Loucy (cell line): Measurements from ENCODE around the gene ERVK3-1.

Experiments
- H2AFZ ChIP-seq: fragments of 200-600 bp; sonication (generic); 2 replicates; pipeline ENCODE4 v1.6.0; 2016; ENCODE audit warnings: antibody characterized with exemption, mild to moderate bottlenecking, low read length, moderate library complexity
- H3F3A ChIP-seq: fragments of 200-600 bp; 2 replicates; pipeline ENCODE4 v1.6.0; 2016; ENCODE audit warnings: antibody characterized with exemption, low read depth, mild to moderate bottlenecking
- H3K27me3 ChIP-seq: fragments of 200-600 bp; sonication (generic); 2 replicates; pipeline ENCODE4 v1.6.1; 2014; ENCODE audit warnings: low read length, mild to moderate bottlenecking; ENCODE audit not compliant: insufficient read depth, poor library complexity, severe bottlenecking
- H3K36me3 ChIP-seq: fragments of 200-600 bp; sonication (generic); 2 replicates; pipeline ENCODE4 v1.6.1; 2016; ENCODE audit warnings: low read length; ENCODE audit not compliant: insufficient read depth
- H3K4me1 ChIP-seq: fragments of 200-600 bp; sonication (generic); 2 replicates; pipeline ENCODE4 v1.5.1; 2014; ENCODE audit warnings: low read length, mild to moderate bottlenecking; ENCODE audit not compliant: insufficient read depth, poor library complexity, severe bottlenecking
- H3K4me2 ChIP-seq: fragments of 200-600 bp; sonication (generic); 2 replicates; pipeline ENCODE4 v1.6.0; 2014; ENCODE audit warnings: antibody characterized with exemption, low read length, low read depth, mild to moderate bottlenecking; ENCODE audit not compliant: poor library complexity, severe bottlenecking
- H3K4me3 ChIP-seq: fragments of 200-600 bp; sonication (generic); 2 replicates; pipeline ENCODE4 v1.5.1; 2014; ENCODE audit warnings: low read length, mild to moderate bottlenecking, mixed read lengths; ENCODE audit not compliant: poor library complexity, severe bottlenecking
- H3K79me2 ChIP-seq: fragments of 200-600 bp; sonication (generic); 2 replicates; pipeline ENCODE4 v1.6.1; 2014; ENCODE audit warnings: low read length; ENCODE audit not compliant: insufficient read depth
- H3K9ac ChIP-seq: fragments of 200-600 bp; sonication (generic); 2 replicates; pipeline ENCODE4 v1.6.0; 2014; ENCODE audit warnings: mild to moderate bottlenecking, low read depth, low read length, moderate library complexity; ENCODE audit not compliant: poor library complexity, severe bottlenecking
- H3K9me2 ChIP-seq: fragments of 200-600 bp; sonication (generic); replicated peaks from 2 replicates; pipeline ENCODE4 v1.6.1; 2016; ENCODE audit warnings: low read depth, low read length, mixed read lengths
- H3K9me3 ChIP-seq: fragments of 200-600 bp; sonication (generic); 2 replicates; pipeline ENCODE4 v1.6.1; 2014; ENCODE audit warnings: mild to moderate bottlenecking, antibody characterized with exemption, low read length, low read depth; ENCODE audit not compliant: insufficient read depth
- H4K20me1 ChIP-seq: fragments of 200-600 bp; sonication (generic); 2 replicates; pipeline ENCODE4 v1.6.0; 2014; ENCODE audit warnings: antibody characterized with exemption, low read length, mild to moderate bottlenecking; ENCODE audit not compliant: insufficient read depth, poor library complexity, severe bottlenecking
- CTCF ChIP-seq: fragments of 200-600 bp; sonication (generic); conservative IDR thresholded peaks from 2 replicates; pipeline ENCODE4 v1.5.1; 2014; ENCODE audit warnings: mild to moderate bottlenecking, antibody characterized with exemption, low read length
- EZH2phosphoT487 ChIP-seq: fragments of 200-600 bp; IDR thresholded peaks from 2 replicates; pipeline ENCODE4 v1.6.1; 2018; ENCODE audit warnings: antibody characterized with exemption, mild to moderate bottlenecking, moderate library complexity, borderline replicate concordance

ERVK3-1 gene

DNA sequence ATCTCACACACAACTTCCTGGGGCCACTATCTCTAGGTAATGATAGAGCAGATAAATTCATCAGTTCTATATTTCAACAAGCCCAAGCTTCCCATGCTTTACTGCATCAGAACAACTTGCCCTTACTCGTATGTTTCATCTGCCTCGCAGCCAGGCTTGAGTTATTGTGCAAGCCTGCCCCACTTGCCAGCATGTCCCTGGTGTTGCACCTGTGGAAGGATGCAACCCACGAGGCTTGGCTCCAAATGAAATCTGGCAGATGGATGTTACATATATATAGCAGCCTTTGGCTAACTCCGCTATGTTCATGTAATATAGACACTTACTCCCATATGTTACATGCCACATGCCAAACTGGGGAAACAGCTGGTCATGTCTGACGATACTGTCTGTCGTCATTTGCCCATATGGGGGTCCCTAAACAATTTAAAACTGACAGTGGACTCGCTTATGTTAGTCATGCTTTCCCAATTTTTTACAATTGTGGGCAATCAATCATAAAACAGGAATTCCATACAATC is 6.2 kb downstream of the ERVK3-1 start:
- Histone ChIP-seq H3F3A (no peaks in the 10 kb centered on the region), H3K79me2 (peaks cover 41% of the 10 kb centered on the region), H3K4me3 (no peak overlapping the region), H4K20me1 (peaks cover 26% of the 10 kb centered on the region), H3K9ac (no peak overlapping the region), H3K36me3 (peaks cover 54% of the 10 kb centered on the region; the same call in 1 of the 2 replicates), H3K9me3 (no peaks in the 10 kb centered on the region), H3K9me2 (no peaks in the 10 kb centered on the region), H3K27me3 (no peaks in the 10 kb centered on the region), H3K4me2 (no peak overlapping the region), H2AFZ (no peak overlapping the region), H3K4me1 (peaks cover 31% of the 10 kb centered on the region)
- TF ChIP-seq CTCF (no peak), EZH2phosphoT487 (no peak)

DNA sequence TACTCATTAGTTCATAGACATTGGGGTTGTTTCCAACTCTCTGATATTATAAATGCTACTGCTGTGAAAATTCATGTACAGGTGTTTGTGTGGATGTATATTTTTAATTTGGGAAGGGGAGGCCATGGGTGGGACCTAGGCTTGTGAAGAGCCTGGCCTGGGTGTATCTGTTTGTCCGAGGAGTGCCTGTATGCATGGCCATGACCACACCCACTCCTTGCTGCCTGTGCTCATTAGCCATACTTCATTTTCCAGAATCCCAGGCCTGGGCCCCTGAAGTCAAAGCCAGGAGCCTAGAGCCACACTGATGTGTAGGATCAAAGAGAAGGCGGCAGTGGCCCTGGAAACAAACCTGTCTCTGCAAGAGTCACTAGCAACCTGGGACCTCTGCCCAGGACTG is 10.4 kb downstream of the ERVK3-1 start:
- H3K4me2 ChIP-seq = no peak overlapping the region
- H3K36me3 ChIP-seq = peaks cover 42% of the 10 kb centered on the region; the same call in 1 of the 2 replicates
- no peak overlapping the region for H3K9ac ChIP-seq
- H3K79me2 ChIP-seq = peaks cover 7% of the 10 kb centered on the region
- H3K4me1 ChIP-seq = no peaks in the 10 kb centered on the region
- no peak overlapping the region for H3K4me3 ChIP-seq
- H4K20me1 ChIP-seq = peaks cover 5% of the 10 kb centered on the region
- no peak overlapping the region for H2AFZ ChIP-seq
- no peak for TF ChIP-seq CTCF
- TF ChIP-seq EZH2phosphoT487 = no peak
- no peaks in the 10 kb centered on the region for H3F3A ChIP-seq
- no peaks in the 10 kb centered on the region for H3K9me3 ChIP-seq
- no peaks in the 10 kb centered on the region for H3K27me3 ChIP-seq
- no peaks in the 10 kb centered on the region for H3K9me2 ChIP-seq

- H2AFZ ChIP-seq = no peak overlapping the region
- H3K9me2 ChIP-seq = no peaks in the 10 kb centered on the region
- H3K4me1 ChIP-seq = no peaks in the 10 kb centered on the region
- H4K20me1 ChIP-seq = no peaks in the 10 kb centered on the region
- no peaks in the 10 kb centered on the region for H3K9me3 ChIP-seq
- H3K79me2 ChIP-seq = no peaks in the 10 kb centered on the region
- H3F3A ChIP-seq = no peaks in the 10 kb centered on the region
- H3K27me3 ChIP-seq = no peaks in the 10 kb centered on the region
- H3K4me2 ChIP-seq = no peak overlapping the region
- TF ChIP-seq EZH2phosphoT487 = no peak
- no peak for TF ChIP-seq CTCF
- H3K4me3 ChIP-seq = no peak overlapping the region
- no peak overlapping the region for H3K9ac ChIP-seq
- peaks cover 28% of the 10 kb centered on the region; the same call in 1 of the 2 replicates for H3K36me3 ChIP-seq
Measured at GRCh38 chr19:58317476-58318072, 12.4 kb downstream of the ERVK3-1 start.
